Thyroid gland (tissue), 4 donors: ENCODE data around the gene SLC25A10. TPM values are rescaled to one million over a fixed set of nuclear protein-coding genes. Genes with fewer than 3 reads are reported as not detected.

Experiments
- DNase-seq, 2 donors: peaks; one replicate each; pipeline ENCODE4 v3.0.0-alpha.2; 2019
- H3K27ac ChIP-seq, 3 donors: fragments of 200-600 bp; sonication (generic); 1 replicate in 2 of 3; 2 replicates in 1 of 3; pipeline ENCODE4 v1.5.1; 2016 to 2019; ENCODE audit warnings: mild to moderate bottlenecking in 1 of 3, moderate library complexity in 1 of 3
- H3K27me3 ChIP-seq: fragments of 200-600 bp; sonication (generic); one replicate; pipeline ENCODE4 v1.5.1; 2019
- H3K36me3 ChIP-seq, 2 donors: fragments of 200-600 bp; sonication (generic); one replicate each; pipeline ENCODE4 v1.5.1; 2016 to 2019
- H3K4me1 ChIP-seq, 2 donors: fragments of 200-600 bp; sonication (generic); one replicate each; pipeline ENCODE4 v1.5.1; 2017 to 2019
- H3K4me3 ChIP-seq, 3 donors: fragments of 200-600 bp; sonication (generic); replicated peaks in 1 of 3; 1 replicate in 2 of 3; 2 replicates in 1 of 3; pipeline ENCODE4 v1.5.1; 2016; ENCODE audit warnings: mild to moderate bottlenecking in 1 of 3
- H3K9me3 ChIP-seq: fragments of 200-600 bp; sonication (generic); one replicate; pipeline ENCODE4 v1.5.1; 2017
- POLR2A ChIP-seq, 2 donors: fragments of 450-650 bp; IDR thresholded peaks; one replicate each; pipeline ENCODE4 v1.6.1; 2017; ENCODE audit warnings: antibody characterized with exemption in 2 of 2, mild to moderate bottlenecking in 2 of 2, moderate library complexity in 1 of 2
- WGBS, 2 donors: methylation state at CpG; one replicate each; pipeline ENCODE4 v1.1.5; 2017; 5-methylcytosine and 5-hydroxymethylcytosine counted together
- intact Hi-C: fragments of 100-400 bp; cut with DNase I; formaldehyde crosslinking; loops from one replicate; pipeline ENCODE4 v1.15.1; 2023
- total RNA-seq, 4 donors: library from RNA; depleted of rRNA; stranded (reverse); fragments of >200 nt; gene quantifications; one replicate each; pipeline ENCODE4 v1.2.3, GENCODE V29; 2016
- TF ChIP-seq, protein P1 (sequence below), 6 experiments: fragments of 200-600 bp in 3 of 6; fragments of 450-650 bp in 3 of 6; sonication (generic) in 3 of 6; IDR thresholded peaks; one replicate each; pipeline ENCODE4 v1.5.1; 2016 to 2019; ENCODE audit warnings: antibody characterized with exemption in 6 of 6, mild to moderate bottlenecking in 2 of 6, inconsistent platforms in 1 of 6, moderate library complexity in 1 of 6

SLC25A10 gene
- total RNA-seq, 4 donors from 2014 or later: 8.9 to 26.3 (median 20.8) TPM

DNA sequence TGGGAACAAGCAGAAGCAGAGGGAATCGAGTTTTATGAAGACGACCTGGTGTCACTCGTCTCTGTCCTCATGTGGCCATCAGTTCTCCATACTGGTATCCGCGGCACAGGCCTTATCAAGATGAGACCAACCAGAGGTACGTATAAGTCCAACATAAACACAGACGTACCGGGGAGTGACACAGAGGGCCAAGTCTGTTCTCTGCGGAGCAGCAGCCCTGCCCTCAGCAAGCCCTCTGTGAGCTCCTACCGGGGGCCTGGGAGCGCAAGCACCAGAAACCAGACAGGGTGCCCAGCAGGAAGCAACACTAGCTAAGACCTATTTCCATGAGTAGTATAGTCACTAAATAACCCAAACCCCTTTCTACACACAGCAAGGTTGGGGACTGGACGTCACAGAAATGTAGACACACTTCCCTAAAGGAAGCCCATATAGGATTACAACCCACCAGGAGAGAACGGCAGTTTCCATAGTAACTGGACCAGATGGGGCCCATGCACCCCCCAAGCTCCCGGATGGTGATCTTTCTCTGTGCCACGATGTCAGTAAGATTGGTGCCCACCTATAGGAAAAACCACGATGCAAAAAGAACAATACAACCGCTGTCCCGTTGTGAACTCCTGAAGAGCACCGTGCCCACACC lies 29.4 kb upstream of the SLC25A10 start:
- Histone ChIP-seq H3K27ac (no peak overlapping the region), H3K4me1 (peaks cover 19 to 26% of the 10 kb centered on the region in 2 donors), H3K9me3 (no peaks in the 10 kb centered on the region), H3K4me3 (peak overlapping the region; percentile 44 to 72 (median 70)), H3K36me3 (peaks cover 16 to 17% of the 10 kb centered on the region in 2 donors), H3K27me3 (no peaks in the 10 kb centered on the region)
- WGBS, 2 donors: 45 to 49% methylated on average over 18 of the region's 19 CpGs
- intact Hi-C loops: no loop called here
- TF ChIP-seq POLR2A (IDR thresholded peaks at IDR 0.05): no peak
- TF ChIP-seq, protein P1, sequence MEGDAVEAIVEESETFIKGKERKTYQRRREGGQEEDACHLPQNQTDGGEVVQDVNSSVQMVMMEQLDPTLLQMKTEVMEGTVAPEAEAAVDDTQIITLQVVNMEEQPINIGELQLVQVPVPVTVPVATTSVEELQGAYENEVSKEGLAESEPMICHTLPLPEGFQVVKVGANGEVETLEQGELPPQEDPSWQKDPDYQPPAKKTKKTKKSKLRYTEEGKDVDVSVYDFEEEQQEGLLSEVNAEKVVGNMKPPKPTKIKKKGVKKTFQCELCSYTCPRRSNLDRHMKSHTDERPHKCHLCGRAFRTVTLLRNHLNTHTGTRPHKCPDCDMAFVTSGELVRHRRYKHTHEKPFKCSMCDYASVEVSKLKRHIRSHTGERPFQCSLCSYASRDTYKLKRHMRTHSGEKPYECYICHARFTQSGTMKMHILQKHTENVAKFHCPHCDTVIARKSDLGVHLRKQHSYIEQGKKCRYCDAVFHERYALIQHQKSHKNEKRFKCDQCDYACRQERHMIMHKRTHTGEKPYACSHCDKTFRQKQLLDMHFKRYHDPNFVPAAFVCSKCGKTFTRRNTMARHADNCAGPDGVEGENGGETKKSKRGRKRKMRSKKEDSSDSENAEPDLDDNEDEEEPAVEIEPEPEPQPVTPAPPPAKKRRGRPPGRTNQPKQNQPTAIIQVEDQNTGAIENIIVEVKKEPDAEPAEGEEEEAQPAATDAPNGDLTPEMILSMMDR (IDR thresholded peaks at IDR 0.05): no peak
- DNase-seq: no peak

DNA sequence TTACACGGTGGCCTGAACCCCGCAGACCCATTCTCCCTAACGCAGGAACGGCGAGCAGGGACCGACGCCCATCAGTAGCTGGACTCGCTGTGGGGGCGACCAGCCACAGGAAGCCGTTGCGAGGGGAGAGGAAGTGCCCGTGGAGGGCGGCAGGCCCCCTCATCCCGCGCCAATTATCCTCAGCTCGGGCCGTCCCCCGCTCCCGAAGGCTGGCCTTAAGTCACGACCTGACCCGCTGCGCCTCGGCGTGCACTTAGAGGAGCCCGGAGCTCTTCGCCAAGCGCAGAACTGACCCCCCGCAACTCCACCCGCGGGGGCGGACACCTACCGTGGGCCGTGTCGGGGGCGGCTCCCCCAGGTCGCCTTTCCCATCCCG lies 28.9 kb upstream of the SLC25A10 start:
- H3K4me3 ChIP-seq: peak overlapping the region; percentile 44 to 72 (median 70)
- no peaks in the 10 kb centered on the region for H3K27me3 ChIP-seq
- no peaks in the 10 kb centered on the region for H3K9me3 ChIP-seq
- TF ChIP-seq, protein P1 (IDR thresholded peaks at IDR 0.05): no peak
- TF ChIP-seq POLR2A (IDR thresholded peaks at IDR 0.05): no peak
- peak overlapping the region in 2 of 3 donors; percentile 39 to 88 for H3K27ac ChIP-seq
- WGBS, 2 donors: 0 to 3% methylated on average over 6 to 7 of the region's 37 CpGs
- H3K4me1 ChIP-seq: peaks cover 19 to 26% of the 10 kb centered on the region in 2 donors
- no peak for DNase-seq
- intact Hi-C loops: no loop called here
- H3K36me3 ChIP-seq: peaks cover 21 to 22% of the 10 kb centered on the region in 2 donors

DNA sequence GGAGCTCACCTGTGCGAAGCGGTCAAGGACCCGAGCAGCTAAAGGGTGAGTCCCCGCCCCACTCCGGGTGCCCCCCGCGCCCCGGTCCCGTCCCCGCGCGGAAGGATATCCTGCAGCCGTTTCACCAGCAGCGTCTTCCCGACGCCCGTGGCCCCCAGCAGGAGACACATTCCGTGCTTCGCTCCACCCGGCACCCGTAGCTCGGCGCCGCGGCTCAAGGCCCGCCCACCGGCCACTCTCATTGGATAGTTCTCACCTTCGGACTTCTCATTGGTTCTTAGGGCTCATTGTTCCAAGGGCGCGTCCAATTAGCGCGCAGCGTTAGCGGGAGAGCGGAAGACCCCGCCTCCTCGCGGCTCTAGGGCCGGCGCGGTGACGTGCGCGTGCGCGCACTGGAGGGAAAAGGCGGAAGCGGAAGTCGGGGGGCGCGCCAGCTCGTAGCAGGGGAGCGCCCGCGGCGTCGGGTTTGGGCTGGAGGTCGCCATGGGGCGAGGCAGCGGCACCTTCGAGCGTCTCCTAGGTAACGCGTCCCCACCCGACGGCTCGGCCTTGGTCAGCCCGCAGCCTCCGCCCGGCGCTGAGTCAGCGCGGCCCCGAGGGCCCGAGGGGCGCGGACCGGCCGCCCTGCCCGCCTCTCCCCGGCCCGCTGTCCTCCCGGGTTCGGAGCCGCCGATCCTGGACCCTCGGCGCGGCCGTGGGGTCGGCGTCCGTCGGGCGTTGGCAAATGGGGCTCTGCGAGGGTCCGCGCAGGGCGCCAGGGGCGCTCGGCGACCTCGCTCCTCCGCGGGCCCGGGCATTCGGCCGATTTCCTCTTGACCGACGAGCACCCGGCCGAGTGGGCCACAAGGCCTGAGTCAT lies 28.3 kb upstream of the SLC25A10 start, which contains the start of the genes ARL16 and HGS:
Gene ARL16, minus strand, starts transcription at position 214 of the 858 bp plus-strand sequence. Its CDS starts 44 bp downstream, at position 170.
Gene HGS, plus strand, starts transcription at position 428 of the 858 bp plus-strand sequence. Its CDS starts 56 bp downstream, at position 484.
- intact Hi-C loops: no loop called here
- 0% methylated on average over 1 to 27 of the region's 112 CpGs for WGBS, 2 donors
- peaks cover 27 to 29% of the 10 kb centered on the region in 2 donors for H3K36me3 ChIP-seq
- peak within 1 kb of the TSS; percentile 44 to 81 (median 72) for H3K4me3 ChIP-seq
- H3K27ac ChIP-seq: peak within 1 kb of the TSS in 2 of 3 donors; percentile 55 to 88
- H3K27me3 ChIP-seq: no peaks in the 10 kb centered on the region
- TF ChIP-seq, protein P1 (IDR thresholded peaks at IDR 0.05): no peak
- peak in 1 of 2 donors; percentile 71 for TF ChIP-seq POLR2A (IDR thresholded peaks at IDR 0.05)
- H3K4me1 ChIP-seq: peaks cover 19 to 26% of the 10 kb centered on the region in 2 donors
- no peaks in the 10 kb centered on the region for H3K9me3 ChIP-seq
- peak; percentile 97 to 98 for DNase-seq

DNA sequence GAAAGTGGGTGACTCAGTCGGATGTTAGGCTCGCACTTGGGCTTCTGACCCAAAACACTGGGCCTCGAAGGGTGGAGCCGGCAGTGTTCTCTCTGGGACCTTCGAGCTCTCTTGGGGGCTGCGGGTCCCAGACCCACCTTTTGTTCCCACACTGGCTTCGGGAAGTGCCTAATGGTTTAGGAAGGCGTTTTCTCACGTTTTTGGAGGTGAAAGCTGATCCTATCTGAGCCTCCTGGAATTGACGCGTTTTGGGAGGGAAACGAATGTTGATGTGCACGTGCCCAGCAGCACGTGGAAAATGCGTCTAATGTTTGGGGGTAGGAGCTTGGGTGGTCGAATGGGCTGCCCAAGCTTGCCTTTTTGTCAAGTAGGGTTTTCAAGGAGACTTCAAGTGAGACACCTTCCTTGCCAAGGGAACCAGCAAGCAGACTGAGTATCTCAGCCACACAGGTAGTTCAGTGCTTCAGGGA lies 27.6 kb upstream of the SLC25A10 start:
- peaks cover 34 to 35% of the 10 kb centered on the region in 2 donors for H3K36me3 ChIP-seq
- intact Hi-C loops: no loop called here
- H3K9me3 ChIP-seq: no peaks in the 10 kb centered on the region
- peak overlapping the region in 2 of 3 donors; percentile 25 to 55 for H3K27ac ChIP-seq
- H3K27me3 ChIP-seq: no peaks in the 10 kb centered on the region
- H3K4me3 ChIP-seq: peak overlapping the region; percentile 44 to 81 (median 72)
- TF ChIP-seq, protein P1 (IDR thresholded peaks at IDR 0.05): no peak
- no peak for TF ChIP-seq POLR2A (IDR thresholded peaks at IDR 0.05)
- H3K4me1 ChIP-seq: peaks cover 19 to 26% of the 10 kb centered on the region in 2 donors
- 4 to 8% methylated on average over 8 to 15 of the region's 16 CpGs for WGBS, 2 donors
- no peak for DNase-seq
